GM21737 (cell line): ENCODE measurements around the gene GPC6.

ENCODE experiments used
- ATAC-seq: cut with Tn5 transposase; IDR thresholded peaks from one replicate; pipeline ENCODE4 v1.9.1; 2021; ENCODE audit warnings: mild to moderate bottlenecking, moderate library complexity; ENCODE audit not compliant: unreplicated experiment

GPC6 gene

GRCh38 chr13:94218951-94219350 is 992.3 kb downstream of the GPC6 start:
- no peak for ATAC-seq

- no peak for ATAC-seq
These were observed 998.1 kb downstream of the GPC6 start for GRCh38 chr13:94224670-94225069.

DNA sequence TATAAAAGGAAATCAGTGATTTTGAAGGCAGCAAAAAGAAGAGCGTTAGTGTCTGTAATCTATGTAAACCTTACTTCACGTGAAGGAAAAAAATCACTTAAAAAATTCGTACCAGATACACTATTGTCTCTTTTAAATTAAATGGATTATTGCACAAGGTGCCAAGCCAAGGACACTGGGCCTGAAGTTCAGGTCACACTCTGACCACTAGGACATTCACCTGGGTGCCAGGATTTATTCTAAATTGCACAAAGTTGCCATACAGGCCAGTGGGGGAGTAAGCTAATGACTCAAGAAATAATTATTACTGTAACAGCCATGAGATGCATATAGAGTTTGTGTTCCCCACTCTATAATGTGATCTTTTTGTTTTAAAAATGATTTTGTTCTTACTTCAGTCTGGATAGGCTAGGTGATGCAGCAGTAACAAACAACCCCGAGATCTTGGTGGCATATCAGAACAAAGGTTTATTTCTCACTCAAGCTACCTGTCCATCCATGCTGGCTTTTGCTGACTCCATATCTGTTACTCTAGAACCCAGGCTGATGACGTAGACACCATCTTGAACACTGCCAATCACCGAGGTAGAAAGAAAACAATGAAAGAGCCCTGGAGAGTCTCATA is 1000.8 kb downstream of the GPC6 start:
- no peak for ATAC-seq

- no peak for ATAC-seq
These were observed 1002.2 kb downstream of the GPC6 start for GRCh38 chr13:94228763-94229162.

DNA sequence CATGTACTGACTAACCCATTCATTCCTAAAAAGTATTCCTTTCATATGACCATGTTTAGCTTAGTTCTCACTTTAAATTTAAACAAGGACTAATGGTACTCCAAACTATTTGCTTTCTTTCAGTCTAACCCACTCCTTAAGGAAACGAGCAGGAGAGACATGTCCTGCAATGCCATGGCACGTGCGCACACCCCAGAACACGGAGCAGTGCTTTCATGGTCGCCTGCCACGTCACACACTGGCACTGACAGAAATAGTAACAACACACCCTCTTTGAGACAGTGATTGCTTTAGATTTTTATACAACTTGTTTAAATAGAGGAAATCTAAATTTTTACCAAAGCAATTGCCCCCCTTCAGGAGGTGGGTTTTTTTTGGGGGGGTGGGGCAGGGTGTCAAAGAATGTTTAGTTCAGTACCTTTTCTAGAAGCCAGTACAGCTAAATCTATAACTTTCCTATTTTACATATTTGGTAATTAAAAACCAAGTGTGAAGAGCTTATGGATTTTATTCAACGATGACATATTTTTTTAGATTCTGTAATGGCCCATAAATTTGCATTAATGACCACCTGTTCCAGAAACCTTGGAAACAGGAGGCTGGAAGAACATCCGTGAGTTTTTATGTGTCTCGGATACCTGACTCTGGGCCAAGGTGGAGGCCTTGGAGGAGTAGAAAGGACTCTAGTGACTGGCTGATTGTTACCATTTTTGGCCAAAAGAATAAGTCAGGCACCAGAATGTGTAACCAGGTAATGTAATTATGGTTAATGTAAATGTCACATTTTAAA is 1005.7 kb downstream of the GPC6 start:
- no peak for ATAC-seq

GRCh38 chr13:94232956-94233355 is 1006.3 kb downstream of the GPC6 start:
- ATAC-seq, result no peak

- ATAC-seq, result no peak
These were observed 1006.8 kb downstream of the GPC6 start for GRCh38 chr13:94233401-94233800.

GRCh38 chr13:94233837-94234236 is 1007.2 kb downstream of the GPC6 start:
- ATAC-seq, result no peak

DNA sequence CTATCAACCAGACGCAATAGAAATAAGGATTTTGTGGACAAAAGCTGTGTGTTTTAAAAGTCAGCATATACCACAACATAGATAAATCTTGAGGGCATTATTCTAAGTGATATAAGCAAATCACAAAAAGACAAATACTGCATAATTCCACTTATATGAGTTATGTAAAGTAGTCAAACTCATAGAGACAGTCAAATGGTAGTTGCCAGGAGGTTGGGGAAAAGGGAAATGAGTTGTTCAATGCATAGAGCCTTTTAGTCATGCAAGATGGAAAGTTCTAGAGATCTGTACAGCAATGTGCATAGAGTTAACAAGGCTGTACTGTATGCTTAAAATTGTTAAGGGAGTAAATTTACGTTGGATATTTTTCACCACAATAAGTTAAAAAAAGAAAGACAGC is 1008.1 kb downstream of the GPC6 start:
- ATAC-seq, result no peak

DNA sequence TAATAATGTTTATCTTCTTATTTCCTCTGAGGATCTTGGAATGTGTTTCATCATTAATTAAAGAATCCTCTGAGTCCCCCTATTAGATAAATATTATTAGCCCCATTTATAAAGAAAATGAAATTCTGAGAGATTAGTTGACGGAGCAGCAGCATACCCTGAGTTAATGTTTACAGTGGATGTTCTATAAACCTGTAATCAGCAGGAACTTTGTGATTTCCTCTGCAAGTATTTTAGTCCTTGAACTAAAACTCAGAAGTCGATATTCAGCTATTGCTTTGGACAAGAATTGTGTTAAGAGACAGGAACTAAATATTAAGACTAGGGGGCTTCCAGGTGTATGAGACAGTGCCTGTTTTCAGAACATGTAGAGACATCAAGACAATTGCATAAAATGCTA is 1009.5 kb downstream of the GPC6 start:
- ATAC-seq, result no peak

- no peak for ATAC-seq
These were observed 1010.3 kb downstream of the GPC6 start for GRCh38 chr13:94236872-94237271.

GRCh38 chr13:94239135-94239534 is 1012.5 kb downstream of the GPC6 start:
- ATAC-seq, result no peak

- no peak for ATAC-seq
These were observed 1015.9 kb downstream of the GPC6 start for GRCh38 chr13:94242554-94242953.

DNA sequence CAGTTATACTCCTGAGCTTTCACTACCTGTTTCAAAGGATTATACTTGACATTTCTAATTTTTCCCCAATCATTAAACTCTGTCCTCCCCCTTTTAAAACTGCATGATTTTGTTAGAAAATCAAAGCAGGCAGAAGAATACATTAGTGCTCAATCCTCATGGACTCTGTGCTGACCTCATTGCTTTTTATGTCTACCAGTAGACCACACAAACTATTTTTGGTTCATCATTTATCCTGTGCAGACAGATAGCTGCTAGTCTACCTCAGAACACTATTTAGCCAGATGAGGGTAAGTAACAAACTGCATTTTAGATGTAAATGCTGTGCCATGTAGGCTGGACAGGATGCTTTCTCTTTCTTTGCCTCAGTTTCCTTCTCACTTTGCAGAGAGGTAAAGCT is 1016.9 kb downstream of the GPC6 start:
- no peak for ATAC-seq

DNA sequence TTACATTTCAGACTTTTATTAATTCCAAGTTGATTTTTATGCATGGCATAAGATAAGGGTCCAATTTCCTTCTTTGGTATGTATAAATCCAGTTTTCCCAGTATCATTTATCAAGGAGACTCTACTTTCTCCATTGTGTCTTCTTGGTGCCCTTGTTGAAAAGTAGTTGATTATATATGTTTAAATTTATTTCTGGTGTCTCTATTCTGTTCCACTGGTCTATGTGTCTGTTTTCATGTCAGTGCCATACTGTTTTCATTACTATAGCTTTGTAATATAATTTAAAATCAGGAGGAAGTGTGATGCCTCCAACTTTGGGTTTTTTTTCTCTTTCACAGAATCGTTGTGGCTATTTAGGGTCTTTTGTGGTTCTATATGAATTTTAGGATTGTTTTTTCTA is 1019.9 kb downstream of the GPC6 start:
- no peak for ATAC-seq

DNA sequence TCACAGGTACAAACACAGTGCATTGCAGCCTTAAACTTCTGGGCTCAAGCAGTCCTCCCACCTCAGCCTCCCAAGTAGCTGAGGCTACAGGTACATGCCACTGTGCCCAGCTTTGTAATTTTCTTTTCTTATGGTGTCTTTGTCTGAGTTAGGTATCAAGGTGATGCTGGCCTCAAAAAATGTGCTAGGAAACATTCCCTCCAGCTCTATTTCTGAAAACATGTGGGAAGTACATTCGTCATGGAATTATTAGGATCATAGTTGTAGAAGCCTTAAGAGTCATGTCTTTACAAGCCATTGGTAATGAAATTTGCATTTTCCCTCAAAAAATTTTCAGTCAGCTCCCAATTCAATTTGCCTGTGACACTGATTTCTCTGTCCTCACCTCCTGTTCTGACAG is 1021.3 kb downstream of the GPC6 start:
- ATAC-seq, result no peak

- no peak for ATAC-seq
These were observed 1022.0 kb downstream of the GPC6 start for GRCh38 chr13:94248454-94249228.

DNA sequence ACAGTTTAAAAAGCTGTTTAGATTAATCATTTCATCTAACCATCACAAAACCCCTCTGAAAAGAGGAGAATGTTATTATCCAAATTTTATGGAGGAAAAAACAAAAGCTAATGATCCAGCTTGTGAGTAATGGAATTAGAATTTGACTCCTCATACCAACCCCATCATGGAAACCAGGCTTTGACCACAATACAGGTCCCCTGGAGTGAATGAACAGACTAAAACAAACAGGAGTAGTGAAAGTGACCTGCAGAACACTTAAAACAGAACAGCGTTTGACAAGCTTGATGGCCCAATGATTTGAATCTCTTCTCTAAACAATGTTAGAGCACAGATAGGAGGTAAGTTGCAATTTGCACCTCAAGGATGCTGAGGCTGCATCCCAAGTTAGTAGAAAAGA is 1022.9 kb downstream of the GPC6 start:
- no peak for ATAC-seq

GRCh38 chr13:94251831-94252608 is 1025.4 kb downstream of the GPC6 start:
- ATAC-seq, result no peak

GRCh38 chr13:94254737-94255136 is 1028.1 kb downstream of the GPC6 start:
- ATAC-seq, result no peak

DNA sequence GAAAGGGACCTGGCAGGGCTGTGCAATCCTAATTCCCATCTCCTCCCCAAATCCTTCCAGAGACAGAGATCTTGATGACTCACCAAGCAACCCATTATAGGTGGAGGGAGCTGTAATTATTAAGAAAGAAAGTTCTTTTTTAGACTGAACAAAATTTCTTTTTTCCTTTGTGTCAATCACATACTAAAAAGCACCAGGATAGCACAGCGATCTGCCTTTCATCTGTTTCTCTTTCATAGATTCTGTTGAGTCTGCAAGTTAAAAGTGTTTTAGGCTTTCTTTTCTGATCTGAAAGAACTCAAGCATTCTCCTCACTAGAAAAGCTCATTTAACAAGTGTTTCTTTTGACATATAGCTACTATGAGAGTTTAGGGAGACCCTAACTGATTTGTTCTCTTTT is 1030.1 kb downstream of the GPC6 start:
- no peak for ATAC-seq
